ENCODE measurements around the gene BCORL1. TPM values are rescaled to one million over a fixed set of nuclear protein-coding genes. Genes with fewer than 3 reads are reported as not detected.

Gene BCORL1
- total and polyA plus RNA-seq, 2 of the 8 experiments (the other 6 are each of a cell fraction or from before 2014, with no cell fraction given): 1.4 to 6.2 TPM

DNA sequence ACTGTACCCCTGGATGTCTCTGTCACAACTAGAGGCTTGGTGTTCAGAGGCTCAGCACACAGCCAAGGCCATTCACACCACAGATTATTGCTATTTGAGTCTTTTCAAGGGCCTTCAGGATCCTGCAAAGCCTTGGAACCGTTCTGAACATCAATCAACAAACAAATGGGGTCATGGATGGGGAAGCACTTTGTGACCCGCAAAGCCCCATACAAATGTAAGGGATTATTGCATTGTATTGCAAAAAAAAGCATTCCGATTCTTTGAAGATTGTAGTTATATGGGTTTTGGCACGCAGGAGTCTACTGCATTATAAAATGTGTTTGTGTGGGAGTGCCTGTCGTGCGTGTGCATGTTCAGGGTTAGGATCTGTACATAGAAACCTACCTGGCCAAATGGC is 17.3 kb upstream of the BCORL1 start:
- no peaks in the 10 kb centered on the region for H3K79me2 ChIP-seq (ENCODE audit: control insufficient read depth in 1 of 2, insufficient read depth in 2 of 2, low read length in 2 of 2)
- no peak overlapping the region for H3K56ac ChIP-seq (replicated peaks; ENCODE audit: insufficient read length, low read depth, low read length)
- H4K91ac ChIP-seq (replicated peaks; ENCODE audit: insufficient read length, low read length): no peak overlapping the region
- no peaks in the 10 kb centered on the region for H3K9me3 ChIP-seq (ENCODE audit: insufficient read depth in 2 of 2, low read depth in 1 of 2, low read length in 1 of 2)
- H3K79me1 ChIP-seq (ENCODE audit: low read depth, low read length): no peaks in the 10 kb centered on the region
- H3K9ac ChIP-seq (replicated peaks in 1 of 4; ENCODE audit: extremely low read depth in 1 of 4, low read depth in 3 of 4, low read length in 3 of 4): no peak overlapping the region; a peak in 1 of 7 replicates
- DNase-seq (ENCODE audit: low read depth in 1 of 2, low spot score in 2 of 2): no peak
- H3K4me3 ChIP-seq (ENCODE audit: extremely low read depth in 1 of 4, insufficient read depth in 2 of 4, low read depth in 3 of 4, low read length in 4 of 4): no peak overlapping the region
- no peak overlapping the region for H3K4me2 ChIP-seq (ENCODE audit: insufficient read depth in 1 of 2, low read depth in 2 of 2, low read length in 2 of 2)
- no peak overlapping the region for H2BK120ac ChIP-seq (replicated peaks; ENCODE audit: low read depth, low read length)
- no peaks in the 10 kb centered on the region for H3K36me3 ChIP-seq (ENCODE audit: control insufficient read depth in 2 of 4, insufficient read depth in 4 of 4, low read length in 3 of 4)
- no peak overlapping the region for H3K23ac ChIP-seq (ENCODE audit: insufficient read length)
- 91% methylated on average over 5 of the region's 6 CpGs; no CpG with 5 or more reads in 1 of the 2 experiments for WGBS, 2 experiments (ENCODE audit: extremely low coverage in 1 of 2, insufficient coverage in 1 of 2, insufficient read length in 1 of 2, insufficient replicate concordance in 2 of 2, low coverage in 1 of 2, low lambda C conversion rate in 2 of 2, missing lambda C conversion rate in 1 of 2)
- H3K23me2 ChIP-seq (ENCODE audit: low read depth, low read length): peaks cover 3% of the 10 kb centered on the region; the same call in 1 of the 2 replicates
- no peak overlapping the region for H2AFZ ChIP-seq (ENCODE audit: low read length)
- H4K8ac ChIP-seq (ENCODE audit: extremely low read depth, insufficient read depth, low read length): no peak overlapping the region
- no peak overlapping the region for H2BK15ac ChIP-seq (ENCODE audit: low read length)
- H3K4ac ChIP-seq (replicated peaks; ENCODE audit: insufficient read length, low read depth, low read length): no peak overlapping the region
- H2BK12ac ChIP-seq (ENCODE audit: low read depth, low read length): no peak overlapping the region
- H2BK5ac ChIP-seq (ENCODE audit: low read depth, low read length): no peak overlapping the region
- H3K27me3 ChIP-seq (replicated peaks in 1 of 4; ENCODE audit: control insufficient read depth in 3 of 4, extremely low read depth in 1 of 4, insufficient read depth in 3 of 4, low read length in 3 of 4): peaks cover 4 to 11% (median 7%) of the 10 kb centered on the region in 4 experiments
- H2BK20ac ChIP-seq (ENCODE audit: low read length): no peak overlapping the region
- no peak overlapping the region for H3K27ac ChIP-seq (ENCODE audit: low read depth, low read length)
- no peak overlapping the region for H3K14ac ChIP-seq (ENCODE audit: insufficient read length)
- no peak overlapping the region for H2AK5ac ChIP-seq (ENCODE audit: low read depth, low read length)
- H4K5ac ChIP-seq (ENCODE audit: insufficient read length, low read depth, low read length): no peak overlapping the region
- CTCF ChIA-PET (ENCODE audit: partially characterized antibody): interaction anchor here (1.0 to 1.2 kb wide), 2 partner anchors 12 to 58 kb away, joined by 3 to 4 read pairs; no protein-coding TSS in a partner anchor
- no peaks in the 10 kb centered on the region for H4K20me1 ChIP-seq (replicated peaks in 1 of 2; ENCODE audit: control insufficient read depth in 1 of 2, insufficient read depth in 2 of 2, low read length in 2 of 2)
- no peak for FAIRE-seq
- H3K18ac ChIP-seq (ENCODE audit: extremely low read depth, low read length): no peak overlapping the region
- peaks cover 0 to 4% (median 0%) of the 10 kb centered on the region in 4 experiments; a peak in 3 of 7 replicates for H3K4me1 ChIP-seq (replicated peaks in 1 of 4; ENCODE audit: control insufficient read depth in 3 of 4, insufficient read depth in 4 of 4, low read length in 3 of 4)
- POLR2A ChIA-PET (ENCODE audit: partially characterized antibody): no interaction called here
- no peak for TF ChIP-seq SIRT6 (IDR thresholded peaks at IDR 0.05; ENCODE audit: low read length)
- TF ChIP-seq RBBP5 (IDR thresholded peaks at IDR 0.05; ENCODE audit: borderline replicate concordance, low read depth, low read length): no peak
- TF ChIP-seq SRF (IDR thresholded peaks at IDR 0.05; ENCODE audit: low read depth, low read length): no peak
- TF ChIP-seq KDM1A (IDR thresholded peaks at IDR 0.05; ENCODE audit: borderline replicate concordance, low read length): no peak
- TF ChIP-seq NANOG (IDR thresholded peaks at IDR 0.05; ENCODE audit: insufficient read depth, low read depth, low read length, poor library complexity, severe bottlenecking): no peak
- TF ChIP-seq TAF7 (optimal IDR thresholded peaks at IDR 0.05; ENCODE audit: borderline replicate concordance, low read depth, low read length): no peak
- no peak for TF ChIP-seq CEBPB (IDR thresholded peaks at IDR 0.05; ENCODE audit: low read depth, low read length)
- TF ChIP-seq FOSL1 (IDR thresholded peaks at IDR 0.05; ENCODE audit: insufficient read depth, low read depth, low read length): no peak
- no peak for TF ChIP-seq POLR2AphosphoS5 (IDR thresholded peaks at IDR 0.05; ENCODE audit: low read depth, low read length)
- TF ChIP-seq MAFK (IDR thresholded peaks at IDR 0.05; ENCODE audit: low read depth, low read length): no peak
- TF ChIP-seq CHD1 (IDR thresholded peaks at IDR 0.05; ENCODE audit: low read depth, low read length): no peak
- no peak for TF ChIP-seq HDAC2 (IDR thresholded peaks at IDR 0.05; ENCODE audit: borderline replicate concordance in 1 of 2, low read depth in 2 of 2, low read length in 2 of 2)
- no peak for TF ChIP-seq CBX5 (IDR thresholded peaks at IDR 0.05; ENCODE audit: low read depth, low read length)
- no peak for TF ChIP-seq SP4 (IDR thresholded peaks at IDR 0.05; ENCODE audit: low read length)
